Measurements from ENCODE around the gene CFAP20.
A peak's percentile ranks its signal among the peaks of the same experiment; 100 is the strongest.

The CFAP20 gene

GRCh38 chr16:58137581-58137980 lies 8.4 kb upstream of the CFAP20 start:
- Mint-ChIP-seq H3K27ac (no peak overlapping the region), H3K36me3 (peaks cover 14% of the 10 kb centered on the region), H3K4me1 (no peaks in the 10 kb centered on the region), H3K9me3 (peaks cover 9% of the 10 kb centered on the region), H3K4me3 (no peak overlapping the region), H3K27me3 (no peaks in the 10 kb centered on the region)
- CTCF ChIA-PET = interaction anchor here (1.1 kb wide), 1 partner anchor 239 kb away, joined by 3 read pairs; no protein-coding TSS in a partner anchor
- no peak for DNase-seq

GRCh38 chr16:58128711-58129096 lies 477 bp downstream of the CFAP20 start:
- DNase-seq = peak; percentile 53
- Mint-ChIP-seq H3K4me3 (peak overlapping the region; percentile 78), H3K9me3 (no peaks in the 10 kb centered on the region), H3K4me1 (peaks cover 48% of the 10 kb centered on the region), H3K27me3 (no peaks in the 10 kb centered on the region), H3K36me3 (peaks cover 11% of the 10 kb centered on the region), H3K27ac (peak overlapping the region; percentile 53)
- CTCF ChIA-PET = interaction anchor here (0.7 to 4.4 kb wide), 3 partner anchors 30 to 319 kb away, joined by 3 to 30 read pairs (median 4); no protein-coding TSS in a partner anchor

GRCh38 chr16:58128181-58128631 lies 975 bp downstream of the CFAP20 start:
- H3K4me3 Mint-ChIP-seq = peak overlapping the region; percentile 78
- no peaks in the 10 kb centered on the region for H3K9me3 Mint-ChIP-seq
- no peaks in the 10 kb centered on the region for H3K27me3 Mint-ChIP-seq
- DNase-seq = no peak
- H3K4me1 Mint-ChIP-seq = peaks cover 49% of the 10 kb centered on the region
- H3K27ac Mint-ChIP-seq = peak overlapping the region; percentile 53
- peaks cover 11% of the 10 kb centered on the region for H3K36me3 Mint-ChIP-seq
- CTCF ChIA-PET = interaction anchor here (2.1 to 4.4 kb wide), 4 partner anchors 10 to 104 kb away, joined by 8 to 30 read pairs (median 10); no protein-coding TSS in a partner anchor

- Mint-ChIP-seq H3K36me3 (peaks cover 11% of the 10 kb centered on the region), H3K27ac (peak overlapping the region; percentile 53), H3K4me1 (peaks cover 51% of the 10 kb centered on the region), H3K9me3 (no peaks in the 10 kb centered on the region), H3K4me3 (peak overlapping the region; percentile 78), H3K27me3 (no peaks in the 10 kb centered on the region)
- DNase-seq = no peak
- CTCF ChIA-PET = interaction anchor here (1.5 to 4.4 kb wide), 5 partner anchors 9 to 109 kb away, joined by 4 to 30 read pairs (median 9); no protein-coding TSS in a partner anchor
Observed at GRCh38 chr16:58127634-58128033, 1.5 kb downstream of the CFAP20 start.

- H3K9me3 Mint-ChIP-seq = no peaks in the 10 kb centered on the region
- DNase-seq = peak; percentile 50
- H3K27me3 Mint-ChIP-seq = no peaks in the 10 kb centered on the region
- peak overlapping the region; percentile 78 for H3K4me3 Mint-ChIP-seq
- H3K4me1 Mint-ChIP-seq = peaks cover 53% of the 10 kb centered on the region
- peaks cover 11% of the 10 kb centered on the region for H3K36me3 Mint-ChIP-seq
- peak overlapping the region; percentile 25 for H3K27ac Mint-ChIP-seq
- CTCF ChIA-PET = interaction anchor here (1.0 to 4.4 kb wide), 7 partner anchors 8 to 228 kb away, joined by 3 to 30 read pairs (median 8); no protein-coding TSS in a partner anchor
Observed at GRCh38 chr16:58127033-58127556, 2.1 kb downstream of the CFAP20 start.

GRCh38 chr16:58126451-58126961 lies 2.7 kb downstream of the CFAP20 start:
- CTCF ChIA-PET = interaction anchor here (1.0 to 4.4 kb wide), 8 partner anchors 8 to 228 kb away, joined by 3 to 30 read pairs (median 6); partner anchors contain the start of gene ZNF319
- Mint-ChIP-seq H3K27ac (no peak overlapping the region), H3K4me3 (no peak overlapping the region), H3K4me1 (peaks cover 59% of the 10 kb centered on the region), H3K36me3 (peaks cover 11% of the 10 kb centered on the region), H3K9me3 (no peaks in the 10 kb centered on the region), H3K27me3 (no peaks in the 10 kb centered on the region)
- no peak for DNase-seq

- no peak for DNase-seq
- Mint-ChIP-seq H3K27ac (no peak overlapping the region), H3K27me3 (no peaks in the 10 kb centered on the region), H3K36me3 (peaks cover 11% of the 10 kb centered on the region), H3K4me1 (peaks cover 59% of the 10 kb centered on the region), H3K4me3 (no peak overlapping the region), H3K9me3 (no peaks in the 10 kb centered on the region)
- CTCF ChIA-PET = interaction anchor here (1.0 to 4.4 kb wide), 7 partner anchors 24 to 227 kb away, joined by 3 to 30 read pairs (median 4); partner anchors contain the start of gene ZNF319
Observed at GRCh38 chr16:58125781-58126335, 3.3 kb downstream of the CFAP20 start.

GRCh38 chr16:58125041-58125440 lies 4.1 kb downstream of the CFAP20 start:
- CTCF ChIA-PET = interaction anchor here (1.1 to 3.3 kb wide), 2 partner anchors 101 to 125 kb away, joined by 3 to 12 read pairs; partner anchors contain the start of gene ZNF319
- H3K4me3 Mint-ChIP-seq = no peak overlapping the region
- no peak for DNase-seq
- H3K27me3 Mint-ChIP-seq = no peaks in the 10 kb centered on the region
- H3K27ac Mint-ChIP-seq = no peak overlapping the region
- H3K36me3 Mint-ChIP-seq = peaks cover 11% of the 10 kb centered on the region
- peaks cover 62% of the 10 kb centered on the region for H3K4me1 Mint-ChIP-seq
- H3K9me3 Mint-ChIP-seq = no peaks in the 10 kb centered on the region

- Mint-ChIP-seq H3K4me3 (no peak overlapping the region), H3K36me3 (peaks cover 11% of the 10 kb centered on the region), H3K4me1 (peaks cover 59% of the 10 kb centered on the region), H3K9me3 (no peaks in the 10 kb centered on the region), H3K27me3 (no peaks in the 10 kb centered on the region), H3K27ac (no peak overlapping the region)
- CTCF ChIA-PET = no interaction called here
- DNase-seq = no peak
Observed at GRCh38 chr16:58124601-58124915, 4.6 kb downstream of the CFAP20 start.

GRCh38 chr16:58123896-58124600 lies 5.1 kb downstream of the CFAP20 start:
- no peak for DNase-seq
- peaks cover 9% of the 10 kb centered on the region for H3K36me3 Mint-ChIP-seq
- no peak overlapping the region for H3K4me3 Mint-ChIP-seq
- H3K27ac Mint-ChIP-seq = no peak overlapping the region
- no peaks in the 10 kb centered on the region for H3K27me3 Mint-ChIP-seq
- CTCF ChIA-PET = no interaction called here
- no peaks in the 10 kb centered on the region for H3K9me3 Mint-ChIP-seq
- peaks cover 56% of the 10 kb centered on the region for H3K4me1 Mint-ChIP-seq

- CTCF ChIA-PET = interaction anchor here (0.7 to 1.9 kb wide), 11 partner anchors 24 to 229 kb away, joined by 3 to 14 read pairs (median 3); partner anchors contain the start of gene MMP15
- Mint-ChIP-seq H3K27me3 (no peaks in the 10 kb centered on the region), H3K9me3 (no peaks in the 10 kb centered on the region), H3K4me1 (peaks cover 33% of the 10 kb centered on the region), H3K36me3 (peaks cover 7% of the 10 kb centered on the region), H3K27ac (no peak overlapping the region), H3K4me3 (no peak overlapping the region)
- DNase-seq = no peak
Observed at GRCh38 chr16:58121132-58121531, 8.0 kb downstream of the CFAP20 start.

- Mint-ChIP-seq H3K9me3 (no peaks in the 10 kb centered on the region), H3K36me3 (peaks cover 16% of the 10 kb centered on the region), H3K27ac (no peak overlapping the region), H3K27me3 (no peaks in the 10 kb centered on the region), H3K4me1 (peaks cover 25% of the 10 kb centered on the region), H3K4me3 (no peak overlapping the region)
- DNase-seq = no peak
- CTCF ChIA-PET = interaction anchor here (1.0 to 1.1 kb wide), 2 partner anchors 23 to 57 kb away, joined by 3 read pairs; no protein-coding TSS in a partner anchor
Observed at GRCh38 chr16:58120234-58120633, 8.9 kb downstream of the CFAP20 start.

GRCh38 chr16:58119509-58119845 lies 9.7 kb downstream of the CFAP20 start:
- no peak overlapping the region for H3K4me3 Mint-ChIP-seq
- H3K4me1 Mint-ChIP-seq = peaks cover 22% of the 10 kb centered on the region
- H3K36me3 Mint-ChIP-seq = peaks cover 22% of the 10 kb centered on the region
- CTCF ChIA-PET = interaction anchor here (1.1 to 2.0 kb wide), 2 partner anchors 8 to 22 kb away, joined by 3 to 8 read pairs; no protein-coding TSS in a partner anchor
- H3K9me3 Mint-ChIP-seq = no peaks in the 10 kb centered on the region
- H3K27me3 Mint-ChIP-seq = no peaks in the 10 kb centered on the region
- no peak for DNase-seq
- H3K27ac Mint-ChIP-seq = no peak overlapping the region
